Left lung (tissue), 10 donors: ENCODE results near the gene SIL1. TPM values are rescaled to one million over a fixed set of nuclear protein-coding genes. Genes with fewer than 3 reads are reported as not detected.
A peak's percentile ranks its signal among the peaks of the same experiment; 100 is the strongest.

ENCODE experiments used
- ATAC-seq: fragments of 200-7000 bp; cut with Tn5 transposase; one replicate; pipeline ENCODE4 v1.9.1; 2020; ENCODE audit warnings: moderate library complexity
- DNase-seq, 4 donors: peaks; one replicate each; pipeline ENCODE4 v3.0.0-alpha.2; 2013 to 2020
- H3K27ac ChIP-seq, 2 donors: fragments of 200-600 bp; sonication (generic) in 1 of 2; one replicate each; pipeline versions ENCODE4 v1.5.0 to v1.8.0; 2020 to 2021
- H3K27me3 ChIP-seq, 2 donors: fragments of 200-600 bp; sonication (generic) in 1 of 2; one replicate each; pipeline versions ENCODE4 v1.5.0 to v1.8.0; 2020 to 2021
- H3K36me3 ChIP-seq, 2 donors: fragments of 200-600 bp; sonication (generic) in 1 of 2; one replicate each; pipeline versions ENCODE4 v1.5.0 to v1.8.0; 2020 to 2021
- H3K4me1 ChIP-seq, 2 donors: fragments of 200-600 bp; one replicate each; pipeline ENCODE4 v1.8.0; 2021
- H3K4me3 ChIP-seq, 2 donors: fragments of 200-600 bp; sonication (generic) in 1 of 2; one replicate each; pipeline versions ENCODE4 v1.5.0 to v1.8.0; 2020 to 2021; ENCODE audit warnings: mild to moderate bottlenecking in 1 of 2
- H3K9me3 ChIP-seq, 2 donors: fragments of 200-600 bp; sonication (generic) in 1 of 2; one replicate each; pipeline versions ENCODE4 v1.5.0 to v1.8.0; 2020 to 2021
- CTCF ChIP-seq, 2 donors: fragments of 200-600 bp; sonication (generic) in 1 of 2; IDR thresholded peaks; one replicate each; pipeline versions ENCODE4 v1.5.0 to v1.8.0; 2021; ENCODE audit warnings: antibody characterized with exemption in 2 of 2
- intact Hi-C, 2 donors: fragments of 100-400 bp; cut with DNase I; formaldehyde crosslinking; loops; one replicate each; pipeline versions ENCODE4 v1.11.2 to v1.14.2; 2022
- polyA plus RNA-seq, 6 donors: library from polyadenylated mRNA; unstranded; fragments of 120-200 nt; gene quantifications; one replicate each; pipeline ENCODE4 v1.2.1, GENCODE V29; 2013; ENCODE audit not compliant: insufficient read length in 6 of 6
- total RNA-seq, 2 donors: library from RNA; stranded (reverse); fragmentation: NEBNext Ultra II Directional; extraction: Animal tissue kit (Norgen Biotek cat#: 25700); gene quantifications; one replicate each; pipeline ENCODE4 v1.2.1, GENCODE V29; 2021
- donor health status: DM: no; HTN: yes; CAD: no.
- donor health status: DM: no; HTN: no; CAD: no.

The SIL1 gene
- total and polyA plus RNA-seq, 8 donors = 28.8 to 71.7 (median 37.3) TPM

- no peak for ATAC-seq
- TF ChIP-seq CTCF (IDR thresholded peaks at IDR 0.05) = no peak
- Histone ChIP-seq H3K36me3 (peaks cover 0 to 52% of the 10 kb centered on the region in 2 donors), H3K27me3 (no peaks in the 10 kb centered on the region), H3K27ac (no peak overlapping the region), H3K4me1 (no peaks in the 10 kb centered on the region), H3K4me3 (no peak overlapping the region), H3K9me3 (no peaks in the 10 kb centered on the region)
- intact Hi-C loops = no loop called here
- DNase-seq = no peak
These were observed 286.1 kb downstream of the SIL1 start for GRCh38 chr5:138912093-138912492.

GRCh38 chr5:138911441-138911840, 286.7 kb downstream of the SIL1 start:
- no peak for DNase-seq
- ATAC-seq = no peak
- Histone ChIP-seq H3K9me3 (no peaks in the 10 kb centered on the region), H3K27me3 (no peaks in the 10 kb centered on the region), H3K4me3 (no peak overlapping the region), H3K27ac (no peak overlapping the region), H3K36me3 (peaks cover 0 to 58% of the 10 kb centered on the region in 2 donors), H3K4me1 (no peaks in the 10 kb centered on the region)
- no peak for TF ChIP-seq CTCF (IDR thresholded peaks at IDR 0.05)
- intact Hi-C loops = no loop called here

- Histone ChIP-seq H3K27me3 (no peaks in the 10 kb centered on the region), H3K4me3 (no peak overlapping the region), H3K27ac (no peak overlapping the region), H3K9me3 (no peaks in the 10 kb centered on the region), H3K4me1 (no peaks in the 10 kb centered on the region), H3K36me3 (peaks cover 0 to 63% of the 10 kb centered on the region in 2 donors)
- TF ChIP-seq CTCF (IDR thresholded peaks at IDR 0.05) = no peak
- DNase-seq (no peak), ATAC-seq (no peak)
- intact Hi-C loops = no loop called here
These were observed 287.5 kb downstream of the SIL1 start for GRCh38 chr5:138910546-138911185.

GRCh38 chr5:138909734-138910133, 288.4 kb downstream of the SIL1 start:
- TF ChIP-seq CTCF (IDR thresholded peaks at IDR 0.05) = no peak
- DNase-seq = no peak

GRCh38 chr5:138905541-138905940, 292.6 kb downstream of the SIL1 start:
- H3K27ac ChIP-seq = no peak overlapping the region
- DNase-seq = no peak
- H3K9me3 ChIP-seq = no peaks in the 10 kb centered on the region
- peaks cover 0 to 12% of the 10 kb centered on the region in 2 donors for H3K4me1 ChIP-seq
- no peak for TF ChIP-seq CTCF (IDR thresholded peaks at IDR 0.05)
- ATAC-seq = peak; percentile 77
- peaks cover 0 to 79% of the 10 kb centered on the region in 2 donors for H3K36me3 ChIP-seq
- no peaks in the 10 kb centered on the region for H3K27me3 ChIP-seq
- intact Hi-C loops = no loop called here
- H3K4me3 ChIP-seq = no peak overlapping the region

More at GRCh38 chr5:138909734-138910133, 288.4 kb downstream of the SIL1 start:
- no peaks in the 10 kb centered on the region for H3K4me1 ChIP-seq
- H3K36me3 ChIP-seq = peaks cover 0 to 63% of the 10 kb centered on the region in 2 donors
- ATAC-seq = no peak
- H3K27ac ChIP-seq = no peak overlapping the region
- no peak overlapping the region for H3K4me3 ChIP-seq
- H3K9me3 ChIP-seq = no peaks in the 10 kb centered on the region
- no peaks in the 10 kb centered on the region for H3K27me3 ChIP-seq
- intact Hi-C loops = no loop called here
